A549 (cell line): ENCODE results near the gene AK8. TPM values are rescaled to one million over a fixed set of nuclear protein-coding genes. Genes with fewer than 3 reads are reported as not detected.

Experiments used
- ATAC-seq, 2 experiments: fragments of 200-7000 bp in 1 of 2; fragments of >200 bp in 1 of 2; cut with Nextera tagmentation in 1 of 2; cut with Tn5 transposase in 1 of 2; 3 replicates each; pipeline versions ENCODE4 v1.8.0 to v1.9.1; 2018 to 2020; ENCODE audit warnings: mild to moderate bottlenecking in 1 of 2, moderate library complexity in 1 of 2
- CTCF ChIA-PET: fragments of 300-600 bp; sonication (Branson Sonifier 250); formaldehyde crosslinking; extraction: SDS; loops from one replicate; lab custom pipeline; 2021; ENCODE audit warnings: antibody characterized with exemption, inconsistent platforms; lab: Yijun Ruan, JAX
- POLR2A ChIA-PET: fragments of 350-600 bp; formaldehyde crosslinking; extraction: SDS; loops from one replicate; lab custom pipeline; 2021; ENCODE audit warnings: antibody characterized with exemption, inconsistent platforms; lab: Yijun Ruan, JAX
- DNase-seq, 2 experiments: peaks; one replicate each; pipeline versions ENCODE4 v3.0.0 to v3.0.0-alpha.2; 2011 to 2016; ENCODE audit warnings: low read depth in 1 of 2, low spot score in 1 of 2
- FAIRE-seq: peaks from 2 replicates; lab custom pipeline; 2011; peaks lifted over from hg19 to GRCh38; lab: Jason Lieb, UNC
- H3K27ac ChIP-seq, 2 experiments: fragments of >200 bp; sonication (Bioruptor Twin); formaldehyde crosslinking; 3 replicates each; pipeline ENCODE4 v1.5.1; 2016 to 2017
- H3K4me1 ChIP-seq: fragments of >200 bp; sonication (Bioruptor Twin); formaldehyde crosslinking; 3 replicates; pipeline ENCODE4 v1.6.1; 2016
- H3K4me2 ChIP-seq: fragments of >200 bp; sonication (Bioruptor Twin); formaldehyde crosslinking; 3 replicates; pipeline ENCODE4 v1.6.1; 2016
- H3K4me3 ChIP-seq: fragments of >200 bp; sonication (Bioruptor Twin); formaldehyde crosslinking; 3 replicates; pipeline ENCODE4 v1.5.1; 2016
- H3K9me3 ChIP-seq: fragments of >200 bp; sonication (Bioruptor Twin); formaldehyde crosslinking; 3 replicates; pipeline ENCODE4 v1.6.1; 2016
- ATOH8 ChIP-seq: fragments of 250-450 bp; sonication (Bioruptor Pico); IDR thresholded peaks from 2 replicates; pipeline ENCODE4 v1.5.0; 2020; ENCODE audit warnings: low read depth, mild to moderate bottlenecking, moderate library complexity
- CBX8 ChIP-seq: fragments of 200-600 bp; sonication (generic); IDR thresholded peaks from 2 replicates; pipeline ENCODE4 v1.6.1; 2016
- CEBPB ChIP-seq, 2 experiments: fragments of >200 bp in 1 of 2; sonication (Bioruptor Twin) in 1 of 2; formaldehyde crosslinking in 1 of 2; IDR thresholded peaks; 2 replicates each; pipeline ENCODE4 v1.6.1; 2012 to 2016
- CTCF ChIP-seq: fragments of >200 bp; sonication (Bioruptor Twin); formaldehyde crosslinking; IDR thresholded peaks from 3 replicates; pipeline ENCODE4 v1.5.1; 2016
- EHF ChIP-seq: fragments of 250-450 bp; sonication (Bioruptor Pico); IDR thresholded peaks from 2 replicates; pipeline ENCODE4 v1.5.0; 2020; ENCODE audit warnings: mild to moderate bottlenecking
- EHMT2 ChIP-seq: fragments of 200-600 bp; sonication (generic); IDR thresholded peaks from 2 replicates; pipeline ENCODE4 v1.6.1; 2016; ENCODE audit warnings: antibody characterized with exemption, low read depth, mild to moderate bottlenecking, moderate library complexity
- ELK1 ChIP-seq: fragments of 150-350 bp; IDR thresholded peaks from 2 replicates; pipeline ENCODE4 v1.6.1; 2014; ENCODE audit warnings: low read depth, mild to moderate bottlenecking, low read length
- FOSL2 ChIP-seq, 2 experiments: fragments of 450-650 bp in 1 of 2; fragments of >200 bp in 1 of 2; sonication (Bioruptor Twin) in 1 of 2; formaldehyde crosslinking; IDR thresholded peaks; 2 replicates each; pipeline versions ENCODE4 v1.5.0 to v1.6.1; 2016 to 2020; ENCODE audit warnings: mild to moderate bottlenecking in 1 of 2, moderate library complexity in 1 of 2
- FOXS1 ChIP-seq: fragments of 250-450 bp; sonication (Bioruptor Pico); IDR thresholded peaks from 2 replicates; pipeline ENCODE4 v1.5.0; 2020; ENCODE audit warnings: mild to moderate bottlenecking, moderate library complexity
- GATA3 ChIP-seq: IDR thresholded peaks from 2 replicates; pipeline ENCODE4 v1.6.1; 2012; ENCODE audit warnings: borderline replicate concordance
- HEYL ChIP-seq: fragments of 250-450 bp; sonication (Bioruptor Pico); IDR thresholded peaks from 2 replicates; pipeline ENCODE4 v1.8.0; 2021; ENCODE audit warnings: mild to moderate bottlenecking, moderate library complexity
- HMGXB4 ChIP-seq: fragments of 250-450 bp; sonication (Bioruptor Pico); IDR thresholded peaks from 2 replicates; pipeline ENCODE4 v1.5.0; 2021; ENCODE audit warnings: mild to moderate bottlenecking, moderate library complexity, borderline replicate concordance
- JUN ChIP-seq, 2 experiments: fragments of >200 bp; sonication (Bioruptor Twin); formaldehyde crosslinking; IDR thresholded peaks; 2 replicates in 1 of 2; 3 replicates in 1 of 2; pipeline ENCODE4 v1.6.1; 2016 to 2017
- JUNB ChIP-seq: fragments of >200 bp; sonication (Bioruptor Twin); formaldehyde crosslinking; IDR thresholded peaks from 2 replicates; pipeline ENCODE4 v1.6.1; 2016
- MYC ChIP-seq: IDR thresholded peaks from 2 replicates; pipeline ENCODE4 v1.6.1; 2012; ENCODE audit warnings: mild to moderate bottlenecking, inconsistent platforms, low read length, improper control_type of control experiment, borderline replicate concordance
- POLR2A ChIP-seq: IDR thresholded peaks from 2 replicates; pipeline ENCODE4 v1.6.1; 2012; ENCODE audit warnings: mild to moderate bottlenecking, low read length
- RARB ChIP-seq: fragments of 250-450 bp; sonication (Bioruptor Pico); IDR thresholded peaks from 2 replicates; pipeline ENCODE4 v1.8.0; 2021; ENCODE audit warnings: mild to moderate bottlenecking, moderate library complexity
- SREBF2 ChIP-seq: fragments of 450-650 bp; IDR thresholded peaks from 2 replicates; pipeline ENCODE4 v1.6.1; 2014; ENCODE audit warnings: mild to moderate bottlenecking, moderate library complexity
- ZNF302 ChIP-seq: fragments of 250-450 bp; sonication (Bioruptor Pico); IDR thresholded peaks from 2 replicates; pipeline ENCODE4 v1.9.0; 2021; ENCODE audit warnings: inconsistent platforms, mild to moderate bottlenecking, moderate library complexity
- WGBS: methylation state at CpG from one replicate; pipeline ENCODE4 v1.1.6; 2017; ENCODE audit errors: missing lambda C conversion rate; 5-methylcytosine and 5-hydroxymethylcytosine counted together
- polyA plus RNA-seq, 4 experiments: library from polyadenylated mRNA; depleted of rRNA in 3 of 4; stranded (reverse); fragments of >200 nt; fragmentation: RNase III in 1 of 4; extraction: RNeasy Plus Mini Kit Qiagen cat#74134 plus additional on column Dnase treatment in 1 of 4; gene quantifications; 2 replicates in 3 of 4; 3 replicates in 1 of 4; pipeline ENCODE4 v1.2.3, GENCODE V29; 2011 to 2017
- TF ChIP-seq, protein P1 (sequence below): fragments of 200-600 bp; sonication (generic); IDR thresholded peaks from 2 replicates; pipeline ENCODE4 v1.6.1; 2016; ENCODE audit warnings: antibody characterized with exemption, mild to moderate bottlenecking, moderate library complexity

Gene AK8
- polyA plus RNA-seq, 2 of the 4 experiments (the other 2 are of a cell fraction) = 0.61 to 0.63 TPM

GRCh38 chr9:132717326-132717945, 160.6 kb downstream of the AK8 start:
- DNase-seq (no peak), ATAC-seq (peak; percentile 43 to 55; a peak in 4 of 6 replicates), FAIRE-seq (no peak)
- WGBS = 23% methylated on average over 11 of the region's 13 CpGs
- CTCF ChIA-PET = interaction anchor here (1.3 kb wide), 1 partner anchor 79 kb away, joined by 3 read pairs; no protein-coding TSS in a partner anchor
- peak overlapping the region; percentile 38; the same call in 2 of the 3 replicates for H3K4me2 ChIP-seq
- no peak overlapping the region for H3K4me3 ChIP-seq
- POLR2A ChIA-PET = no interaction called here
- no peak overlapping the region for H3K27ac ChIP-seq
- no peaks in the 10 kb centered on the region for H3K9me3 ChIP-seq
- H3K4me1 ChIP-seq = no peaks in the 10 kb centered on the region
- TF ChIP-seq HEYL = no peak
- TF ChIP-seq ZNF302 (CRISPR knock-in tag) = no peak
- no peak for TF ChIP-seq JUNB
- TF ChIP-seq CBX8 = no peak
- TF ChIP-seq CTCF = no peak
- no peak for TF ChIP-seq JUN (IDR thresholded peaks at IDR 0.05)
- no peak for TF ChIP-seq FOXS1
- no peak for TF ChIP-seq RARB (CRISPR knock-in tag)
- no peak for TF ChIP-seq POLR2A
- no peak for TF ChIP-seq GATA3
- TF ChIP-seq, protein P1, sequence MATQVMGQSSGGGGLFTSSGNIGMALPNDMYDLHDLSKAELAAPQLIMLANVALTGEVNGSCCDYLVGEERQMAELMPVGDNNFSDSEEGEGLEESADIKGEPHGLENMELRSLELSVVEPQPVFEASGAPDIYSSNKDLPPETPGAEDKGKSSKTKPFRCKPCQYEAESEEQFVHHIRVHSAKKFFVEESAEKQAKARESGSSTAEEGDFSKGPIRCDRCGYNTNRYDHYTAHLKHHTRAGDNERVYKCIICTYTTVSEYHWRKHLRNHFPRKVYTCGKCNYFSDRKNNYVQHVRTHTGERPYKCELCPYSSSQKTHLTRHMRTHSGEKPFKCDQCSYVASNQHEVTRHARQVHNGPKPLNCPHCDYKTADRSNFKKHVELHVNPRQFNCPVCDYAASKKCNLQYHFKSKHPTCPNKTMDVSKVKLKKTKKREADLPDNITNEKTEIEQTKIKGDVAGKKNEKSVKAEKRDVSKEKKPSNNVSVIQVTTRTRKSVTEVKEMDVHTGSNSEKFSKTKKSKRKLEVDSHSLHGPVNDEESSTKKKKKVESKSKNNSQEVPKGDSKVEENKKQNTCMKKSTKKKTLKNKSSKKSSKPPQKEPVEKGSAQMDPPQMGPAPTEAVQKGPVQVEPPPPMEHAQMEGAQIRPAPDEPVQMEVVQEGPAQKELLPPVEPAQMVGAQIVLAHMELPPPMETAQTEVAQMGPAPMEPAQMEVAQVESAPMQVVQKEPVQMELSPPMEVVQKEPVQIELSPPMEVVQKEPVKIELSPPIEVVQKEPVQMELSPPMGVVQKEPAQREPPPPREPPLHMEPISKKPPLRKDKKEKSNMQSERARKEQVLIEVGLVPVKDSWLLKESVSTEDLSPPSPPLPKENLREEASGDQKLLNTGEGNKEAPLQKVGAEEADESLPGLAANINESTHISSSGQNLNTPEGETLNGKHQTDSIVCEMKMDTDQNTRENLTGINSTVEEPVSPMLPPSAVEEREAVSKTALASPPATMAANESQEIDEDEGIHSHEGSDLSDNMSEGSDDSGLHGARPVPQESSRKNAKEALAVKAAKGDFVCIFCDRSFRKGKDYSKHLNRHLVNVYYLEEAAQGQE = no peak
- TF ChIP-seq FOSL2 (IDR thresholded peaks at IDR 0.05) = no peak
- no peak for TF ChIP-seq FOSL2 (CRISPR knock-in tag; IDR thresholded peaks at IDR 0.05)
- no peak for TF ChIP-seq HMGXB4 (CRISPR knock-in tag)
- no peak for TF ChIP-seq SREBF2
- TF ChIP-seq CEBPB (IDR thresholded peaks at IDR 0.05) = no peak
- TF ChIP-seq ATOH8 (CRISPR knock-in tag) = no peak
- no peak for TF ChIP-seq MYC

GRCh38 chr9:132716007-132716406, 162.1 kb downstream of the AK8 start:
- Histone ChIP-seq H3K4me3 (no peak overlapping the region), H3K27ac (no peak overlapping the region), H3K9me3 (no peaks in the 10 kb centered on the region), H3K4me1 (no peaks in the 10 kb centered on the region), H3K4me2 (no peak overlapping the region)
- ChIA-PET CTCF (no interaction called here), POLR2A (no interaction called here)
- no peak for DNase-seq
- ATAC-seq = no peak
- 36% methylated on average over 4 of the region's 4 CpGs for WGBS
- FAIRE-seq = no peak
- TF ChIP-seq EHMT2 (no peak), ELK1 (no peak), EHF (CRISPR knock-in tag) (no peak), CTCF (no peak)
- TF ChIP-seq, protein P1 = no peak
